ENCODE data around the gene ENTPD8.

The ENTPD8 gene

DNA sequence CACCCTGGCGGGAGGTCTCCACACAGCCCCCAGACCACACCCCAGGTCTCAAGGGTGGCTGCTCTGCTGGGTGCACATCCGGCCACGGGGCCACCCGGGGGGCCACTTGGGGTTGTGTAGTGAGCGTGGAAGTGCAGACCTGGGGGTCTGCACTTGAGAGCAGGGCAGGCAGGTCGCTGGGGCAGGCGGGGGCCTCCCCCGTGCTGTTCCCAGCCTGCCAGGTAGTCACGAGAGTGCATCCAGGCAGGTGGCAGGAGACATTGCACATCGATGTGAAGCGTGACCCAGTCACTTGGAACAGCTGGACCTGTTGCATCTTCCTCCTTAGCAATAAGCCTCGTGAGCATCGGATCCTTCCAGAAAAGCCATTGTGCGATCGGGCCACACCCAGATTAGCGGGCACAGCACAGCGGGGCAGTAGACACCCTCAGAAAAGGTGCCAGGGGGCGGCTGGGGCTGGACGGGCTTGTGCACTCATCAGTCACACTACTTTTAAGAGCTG is 4.8 kb upstream of the ENTPD8 start:
- no peak for DNase-seq

GRCh38 chr9:137445275-137445807 is 4.2 kb upstream of the ENTPD8 start:
- peak; percentile 80 for DNase-seq

GRCh38 chr9:137444106-137444790 is 3.1 kb upstream of the ENTPD8 start:
- DNase-seq = no peak

GRCh38 chr9:137441935-137442321 is 771 bp upstream of the ENTPD8 start:
- DNase-seq = no peak

DNA sequence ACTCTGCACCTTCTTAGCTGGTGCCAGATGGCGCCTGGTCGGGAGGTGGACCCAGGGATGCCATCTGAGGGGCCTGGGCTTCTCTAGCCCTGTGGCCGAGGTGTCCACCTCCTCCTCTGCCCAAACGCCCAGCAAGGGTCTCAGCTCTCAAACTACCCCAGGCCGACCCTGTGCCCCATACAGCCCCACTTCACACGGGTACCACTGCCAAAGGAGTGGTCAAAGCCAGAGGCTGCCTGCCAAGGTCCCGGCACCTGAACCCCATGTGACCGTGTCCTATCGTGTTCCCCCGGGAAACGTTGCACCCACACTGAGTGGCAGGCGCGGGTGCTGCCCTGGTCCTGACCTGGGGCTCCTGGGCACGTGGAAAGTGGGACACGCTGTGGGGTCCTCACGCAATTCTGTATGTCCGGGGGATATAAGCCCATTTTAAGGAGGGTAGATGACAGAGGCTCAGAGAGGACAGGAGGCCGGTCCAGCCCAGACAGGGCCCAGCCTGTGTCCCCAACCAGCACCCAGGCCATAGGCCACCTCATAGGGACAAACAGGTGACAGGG is 1.9 kb downstream of the ENTPD8 start:
- no peak for DNase-seq

GRCh38 chr9:137438591-137439157 is 2.5 kb downstream of the ENTPD8 start:
- DNase-seq = no peak

DNA sequence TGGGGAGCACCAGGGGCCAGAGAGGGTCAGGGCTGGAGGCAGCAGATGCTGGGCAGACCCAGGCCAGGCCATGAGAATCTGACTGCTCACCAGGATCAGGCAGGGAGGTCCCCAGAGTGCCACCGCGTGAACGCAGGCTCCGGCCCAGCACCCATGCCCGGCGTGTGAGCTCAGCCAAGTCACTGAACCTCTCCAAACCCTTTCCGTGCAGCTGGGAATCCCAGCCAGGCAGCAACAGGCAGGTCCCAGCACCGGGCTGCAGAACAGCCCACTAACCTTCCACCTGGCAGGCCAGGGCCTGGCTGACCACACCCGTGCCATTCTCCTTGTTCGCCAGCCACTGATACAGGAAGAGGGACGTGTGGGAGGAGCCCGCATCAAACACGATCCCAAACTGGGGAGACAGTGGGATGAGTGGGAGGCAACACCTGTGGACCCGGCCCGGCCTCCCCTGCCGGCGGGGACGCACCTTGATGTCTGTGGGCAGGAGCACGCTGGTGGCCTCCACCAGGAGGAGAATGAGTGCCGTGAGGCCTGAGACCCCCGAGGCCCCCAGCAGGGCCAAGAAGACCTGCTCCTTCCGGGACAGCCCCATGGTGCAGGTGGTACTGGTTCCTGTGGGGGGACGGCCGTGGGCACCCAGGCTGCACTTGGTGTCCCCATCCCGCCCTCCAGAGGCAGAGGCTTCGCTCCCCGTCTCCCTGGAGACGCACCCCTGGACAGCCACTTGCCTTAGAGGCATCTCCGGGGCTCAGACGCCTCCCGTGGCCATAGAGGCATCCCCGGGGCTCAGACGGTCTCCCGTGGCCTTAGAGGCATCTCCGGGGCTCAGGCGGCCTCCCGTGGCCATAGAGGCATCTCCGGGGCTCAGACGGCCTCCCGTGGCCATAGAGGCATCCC is 3.2 kb downstream of the ENTPD8 start:
- DNase-seq = no peak

GRCh38 chr9:137436761-137437600 is 4.2 kb downstream of the ENTPD8 start:
- no peak for DNase-seq

- DNase-seq = no peak
Measured at GRCh38 chr9:137435980-137436760, 5.0 kb downstream of the ENTPD8 start.

DNA sequence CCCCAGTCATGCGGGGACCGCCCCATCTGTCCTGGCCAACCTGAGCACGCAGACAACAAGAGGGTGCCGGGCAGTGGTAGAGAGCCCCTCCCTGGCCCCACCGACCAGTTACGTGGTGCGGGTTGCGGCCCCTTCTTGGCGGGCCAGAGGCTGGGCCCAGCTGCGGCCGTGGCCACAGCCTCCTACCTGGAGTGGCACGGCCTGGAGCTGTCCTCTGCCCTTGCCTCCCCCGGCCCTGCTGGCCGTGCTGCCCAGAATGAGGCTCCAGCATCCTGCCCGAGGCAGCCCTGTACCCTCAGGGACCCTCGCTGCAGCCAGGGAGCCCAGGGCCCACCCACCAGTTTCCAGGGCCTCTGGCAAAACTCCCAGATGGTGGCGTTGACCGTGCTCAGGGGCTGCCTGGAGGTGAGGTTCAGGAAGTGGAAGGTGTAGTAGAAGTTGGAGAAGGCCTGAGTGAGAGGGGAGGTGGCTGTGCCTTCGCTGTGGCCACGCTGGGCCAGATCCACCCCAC is 5.7 kb downstream of the ENTPD8 start:
- no peak for DNase-seq

DNA sequence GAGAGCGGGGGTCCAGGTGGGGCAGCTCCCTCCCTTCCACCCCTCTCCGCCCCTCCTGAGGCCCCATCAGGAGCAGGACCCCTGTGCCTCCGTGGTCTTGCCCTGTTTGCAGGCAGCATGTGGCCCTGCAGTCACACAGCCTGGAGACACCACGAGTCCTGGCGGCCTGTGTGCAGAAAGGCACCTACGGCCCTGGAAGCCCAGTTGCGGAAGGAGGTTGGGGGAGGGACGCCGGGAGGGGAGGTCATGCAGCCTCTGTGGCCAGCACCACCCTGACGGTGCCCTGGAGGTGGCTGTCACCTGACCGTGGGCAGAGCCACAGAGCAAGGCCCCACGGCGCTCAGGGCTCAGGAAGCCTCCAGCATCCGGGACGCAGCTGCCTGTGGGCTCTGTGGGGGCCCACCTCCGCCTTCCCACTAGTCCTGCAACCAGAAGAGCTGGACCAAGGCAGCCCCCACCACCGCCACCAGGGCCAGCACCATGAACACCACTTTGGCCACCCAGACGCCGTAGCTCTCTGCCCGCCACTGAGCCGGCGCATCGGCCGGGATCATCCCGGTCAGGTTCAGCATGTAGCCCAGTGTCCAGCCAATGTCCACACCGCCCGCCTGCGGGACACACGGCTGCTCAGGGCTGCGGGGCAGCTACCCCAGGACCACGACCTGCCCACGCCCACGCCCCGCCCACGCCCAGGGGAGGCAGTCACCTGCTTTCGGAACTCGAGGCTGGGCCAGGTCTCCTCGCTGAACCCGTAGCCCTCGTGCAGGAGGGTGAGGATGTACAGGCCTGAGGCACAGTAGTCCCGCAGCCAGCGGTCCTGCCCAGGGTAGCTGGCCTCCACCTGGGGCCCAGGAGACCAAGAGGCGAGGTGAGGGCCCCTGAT is 6.4 kb downstream of the ENTPD8 start:
- DNase-seq = no peak

DNA sequence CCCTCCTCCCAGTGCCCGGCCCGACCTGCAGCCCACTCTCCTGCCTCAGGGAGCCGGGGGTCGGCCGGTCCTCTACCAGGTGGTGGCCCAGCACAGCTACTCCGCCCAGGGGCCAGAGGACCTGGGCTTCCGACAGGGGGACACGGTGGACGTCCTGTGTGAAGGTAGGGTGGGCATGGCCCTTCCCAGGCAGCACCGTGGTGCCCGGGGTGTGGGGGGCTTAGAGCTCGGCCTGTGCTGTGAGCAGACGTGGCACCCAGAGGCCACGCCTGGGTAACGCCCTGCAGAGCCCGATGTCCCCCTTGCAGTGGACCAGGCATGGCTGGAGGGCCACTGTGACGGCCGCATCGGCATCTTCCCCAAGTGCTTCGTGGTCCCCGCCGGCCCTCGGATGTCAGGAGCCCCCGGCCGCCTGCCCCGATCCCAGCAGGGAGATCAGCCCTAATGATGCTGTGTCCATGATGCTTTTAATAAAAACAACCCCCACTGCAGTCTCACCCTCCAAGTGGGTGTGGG is 7.2 kb downstream of the ENTPD8 start:
- DNase-seq = no peak

GRCh38 chr9:137433349-137433915 is 7.7 kb downstream of the ENTPD8 start:
- DNase-seq = no peak

DNA sequence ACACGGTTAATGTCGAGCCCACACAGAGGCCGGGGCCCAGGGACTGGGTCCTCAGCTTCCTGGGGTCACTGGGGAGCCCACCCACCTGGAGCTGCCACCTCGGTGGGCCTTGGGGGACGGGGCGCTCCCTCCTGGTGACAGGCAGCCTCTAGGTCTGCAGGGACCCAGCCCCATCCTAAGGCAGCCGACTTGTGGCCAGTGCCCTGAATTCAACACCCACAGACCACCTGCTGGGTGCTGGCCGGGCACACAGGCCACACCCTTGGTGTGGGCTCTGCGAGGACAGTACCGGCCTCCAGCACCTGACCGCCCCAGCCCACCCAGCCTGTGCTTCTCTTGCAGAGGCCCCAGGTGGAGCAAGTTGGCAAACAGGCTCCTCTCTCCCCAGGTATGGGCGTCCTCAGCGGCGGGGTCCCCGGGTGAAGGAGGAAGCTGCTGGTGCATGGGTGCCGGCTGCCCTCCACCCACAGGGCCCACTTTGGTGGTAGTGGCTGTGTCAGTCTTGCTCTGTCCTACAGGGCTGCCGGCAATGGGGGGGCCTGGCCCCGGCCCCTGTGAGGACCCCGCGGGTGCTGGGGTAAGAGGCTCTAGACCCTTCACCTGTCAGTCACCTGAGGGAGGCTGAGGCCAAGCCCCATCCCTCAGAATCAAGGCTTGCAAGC is 8.3 kb downstream of the ENTPD8 start:
- DNase-seq = no peak

GRCh38 chr9:137431416-137431931 is 9.7 kb downstream of the ENTPD8 start:
- DNase-seq = no peak

DNA sequence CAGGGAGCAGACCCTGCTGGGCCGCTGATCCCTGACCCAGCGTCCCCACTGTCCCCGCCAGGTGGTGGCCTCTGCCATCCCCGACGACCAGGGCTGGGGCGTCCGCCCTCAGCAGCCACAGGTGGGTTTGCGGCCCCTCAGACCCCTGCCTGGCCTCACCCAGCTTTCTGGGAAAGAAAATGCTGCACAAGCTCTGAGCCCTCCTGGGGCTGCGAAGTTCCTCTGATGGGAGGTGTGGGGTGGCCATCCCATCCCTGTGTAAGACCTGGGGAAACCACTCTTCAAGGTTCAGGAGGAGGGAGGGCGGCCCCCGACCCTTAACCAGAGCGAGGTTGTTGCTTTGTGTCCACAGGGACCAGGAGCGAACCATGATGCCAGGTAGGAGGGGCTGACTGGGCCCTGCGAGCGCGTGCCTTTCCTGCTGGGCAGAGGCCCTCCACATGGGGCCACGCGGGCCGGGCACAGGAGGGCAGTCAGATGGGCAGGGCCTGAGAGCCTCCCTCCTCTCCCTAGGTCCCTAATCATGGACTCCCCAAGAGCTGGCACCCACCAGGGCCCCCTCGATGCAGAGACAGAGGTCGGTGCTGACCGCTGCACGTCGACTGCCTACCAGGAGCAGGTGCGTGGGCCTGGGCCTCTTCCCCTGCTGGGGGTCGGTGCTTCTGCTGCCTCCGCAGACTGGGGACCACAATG is 10.3 kb downstream of the ENTPD8 start:
- DNase-seq = no peak

DNA sequence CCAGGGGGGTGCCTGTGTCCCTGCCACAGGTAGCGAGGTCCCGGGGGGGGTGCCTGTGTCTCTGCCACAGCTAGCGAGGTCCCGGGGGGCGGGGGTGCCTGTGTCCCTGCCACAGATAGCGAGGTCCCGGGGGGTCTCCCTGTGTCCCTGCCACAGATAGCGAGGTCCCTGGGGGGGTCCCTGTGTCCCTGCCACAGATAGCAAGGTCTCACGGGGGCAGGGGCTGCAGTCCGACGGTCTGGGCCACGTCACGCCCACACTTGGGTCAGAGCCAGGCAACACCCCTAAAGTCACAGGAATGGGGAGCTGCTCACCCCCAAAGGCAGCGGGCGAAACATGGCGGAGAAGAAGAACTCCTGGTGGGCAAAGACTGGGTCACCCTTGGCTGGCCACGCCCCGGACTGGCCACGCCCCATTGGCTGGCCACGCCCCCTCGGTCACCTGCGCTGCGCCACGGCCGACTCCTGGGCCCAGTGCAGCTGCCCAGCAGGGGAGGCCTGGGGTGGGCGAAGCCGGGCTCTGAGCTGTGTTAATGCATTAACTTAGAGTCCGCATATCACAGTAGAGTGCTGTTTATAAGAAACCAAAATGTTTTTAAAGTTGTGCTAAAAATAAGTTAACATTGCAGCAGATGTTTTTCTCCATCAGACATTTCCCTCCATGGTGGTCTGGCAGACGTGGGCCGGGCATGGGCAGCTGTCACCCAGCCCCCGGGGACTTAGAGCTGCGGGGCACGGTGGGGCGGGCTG is 11.0 kb downstream of the ENTPD8 start:
- DNase-seq = no peak

Measured in stimulated activated naive CD4-positive, alpha-beta T cell treated with Interleukin-2 at 50 U/mL for 16 hours (primary cell).